Mesothelial cell of epicardium (in vitro differentiated cells): Measurements from ENCODE around the gene NLRP1. TPM values are rescaled to one million over a fixed set of nuclear protein-coding genes. Genes with fewer than 3 reads are reported as not detected.

Experiments used
- DNase-seq, 2 experiments: peaks; one replicate each; pipeline ENCODE4 v3.0.0; 2021; ENCODE audit warnings: low spot score in 2 of 2; ENCODE audit not compliant: unreplicated experiment in 2 of 2
- H3K27ac Mint-ChIP-seq: 2 replicates; pipeline ENCODE4 v1.8.0; 2021; ENCODE audit warnings: mixed read lengths
- H3K27me3 Mint-ChIP-seq: 2 replicates; pipeline ENCODE4 v1.8.0; 2021; ENCODE audit warnings: low read depth, mixed read lengths
- H3K36me3 Mint-ChIP-seq: 2 replicates; pipeline ENCODE4 v1.8.0; 2021; ENCODE audit warnings: mixed read lengths
- H3K4me1 Mint-ChIP-seq: 2 replicates; pipeline ENCODE4 v1.8.0; 2021; ENCODE audit warnings: mixed read lengths
- H3K4me3 Mint-ChIP-seq: 2 replicates; pipeline ENCODE4 v1.8.0; 2021; ENCODE audit warnings: mild to moderate bottlenecking, moderate library complexity, mixed read lengths
- H3K9me3 Mint-ChIP-seq: 2 replicates; pipeline ENCODE4 v1.8.0; 2021; ENCODE audit warnings: mixed read lengths
- total RNA-seq: library from RNA; stranded (reverse); gene quantifications from 3 replicates; pipeline ENCODE4 v1.2.1, GENCODE V29; 2021
- TF ChIP-seq, protein P1 (sequence below): fragments of 200-600 bp; sonication (generic); IDR thresholded peaks from one replicate; pipeline ENCODE4 v1.5.0; 2021; ENCODE audit warnings: antibody characterized with exemption; ENCODE audit not compliant: unreplicated experiment

Gene NLRP1
- total RNA-seq, 1 donor from 2014 or later, result 37.1 TPM

- Mint-ChIP-seq H3K4me1 (no peaks in the 10 kb centered on the region), H3K4me3 (no peak overlapping the region), H3K27me3 (peaks cover 8% of the 10 kb centered on the region), H3K36me3 (no peaks in the 10 kb centered on the region), H3K9me3 (no peaks in the 10 kb centered on the region), H3K27ac (no peak overlapping the region)
- TF ChIP-seq, protein P1, sequence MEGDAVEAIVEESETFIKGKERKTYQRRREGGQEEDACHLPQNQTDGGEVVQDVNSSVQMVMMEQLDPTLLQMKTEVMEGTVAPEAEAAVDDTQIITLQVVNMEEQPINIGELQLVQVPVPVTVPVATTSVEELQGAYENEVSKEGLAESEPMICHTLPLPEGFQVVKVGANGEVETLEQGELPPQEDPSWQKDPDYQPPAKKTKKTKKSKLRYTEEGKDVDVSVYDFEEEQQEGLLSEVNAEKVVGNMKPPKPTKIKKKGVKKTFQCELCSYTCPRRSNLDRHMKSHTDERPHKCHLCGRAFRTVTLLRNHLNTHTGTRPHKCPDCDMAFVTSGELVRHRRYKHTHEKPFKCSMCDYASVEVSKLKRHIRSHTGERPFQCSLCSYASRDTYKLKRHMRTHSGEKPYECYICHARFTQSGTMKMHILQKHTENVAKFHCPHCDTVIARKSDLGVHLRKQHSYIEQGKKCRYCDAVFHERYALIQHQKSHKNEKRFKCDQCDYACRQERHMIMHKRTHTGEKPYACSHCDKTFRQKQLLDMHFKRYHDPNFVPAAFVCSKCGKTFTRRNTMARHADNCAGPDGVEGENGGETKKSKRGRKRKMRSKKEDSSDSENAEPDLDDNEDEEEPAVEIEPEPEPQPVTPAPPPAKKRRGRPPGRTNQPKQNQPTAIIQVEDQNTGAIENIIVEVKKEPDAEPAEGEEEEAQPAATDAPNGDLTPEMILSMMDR, result no peak
- DNase-seq, result no peak
These were observed 74.8 kb downstream of the NLRP1 start for GRCh38 chr17:5509482-5509881.

DNA sequence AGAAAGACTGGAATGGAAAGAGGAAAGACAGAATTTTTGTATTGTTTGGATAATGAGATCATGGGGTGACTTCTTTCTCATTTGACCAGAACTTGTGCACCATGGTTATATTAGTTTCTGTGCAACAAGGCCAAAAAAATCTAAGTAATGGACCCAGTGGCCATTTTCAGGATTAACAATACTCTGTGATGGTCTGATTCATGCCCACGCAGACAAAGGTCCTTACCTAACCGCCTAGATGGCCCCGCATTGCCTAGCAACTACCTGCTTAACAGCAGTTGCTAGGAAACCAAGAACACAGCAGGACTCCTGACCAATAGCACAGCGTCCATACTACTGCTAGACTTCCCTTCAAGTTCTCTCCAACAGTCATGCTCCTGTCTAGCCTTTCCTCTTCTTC, 75.5 kb downstream of the NLRP1 start:
- TF ChIP-seq, protein P1, result no peak
- no peak overlapping the region for H3K27ac Mint-ChIP-seq
- H3K4me1 Mint-ChIP-seq, result no peaks in the 10 kb centered on the region
- H3K4me3 Mint-ChIP-seq, result no peak overlapping the region
- peaks cover 6% of the 10 kb centered on the region for H3K27me3 Mint-ChIP-seq
- H3K36me3 Mint-ChIP-seq, result no peaks in the 10 kb centered on the region
- no peaks in the 10 kb centered on the region for H3K9me3 Mint-ChIP-seq
- DNase-seq, result no peak

GRCh38 chr17:5506307-5506706, 78.0 kb downstream of the NLRP1 start:
- Mint-ChIP-seq H3K27ac (no peak overlapping the region), H3K36me3 (no peaks in the 10 kb centered on the region), H3K27me3 (peaks cover 2% of the 10 kb centered on the region), H3K4me1 (peaks cover 4% of the 10 kb centered on the region), H3K4me3 (no peak overlapping the region), H3K9me3 (no peaks in the 10 kb centered on the region)
- no peak for DNase-seq
- TF ChIP-seq, protein P1, result no peak

DNA sequence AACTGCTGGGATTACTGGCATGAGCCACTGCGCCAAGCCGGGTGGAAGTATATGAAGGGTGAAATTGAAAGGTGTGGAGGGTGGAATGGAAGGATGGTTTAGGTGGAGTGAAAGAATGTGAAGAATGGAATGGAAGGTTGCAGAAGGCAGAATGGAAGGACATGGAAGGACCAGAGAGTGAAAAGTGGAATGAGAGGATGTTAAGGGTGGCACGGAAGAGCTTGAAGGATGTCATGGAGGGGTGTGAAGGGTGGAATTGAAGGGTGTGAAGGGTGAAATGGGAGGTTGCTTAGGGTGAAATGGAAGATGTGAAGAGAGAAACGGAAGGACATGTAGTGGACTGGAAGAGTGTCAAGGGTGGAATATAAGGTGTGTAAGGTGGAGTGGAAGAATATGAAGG, 81.8 kb downstream of the NLRP1 start:
- no peak for DNase-seq
- no peak overlapping the region for H3K4me3 Mint-ChIP-seq
- TF ChIP-seq, protein P1, result no peak
- H3K27ac Mint-ChIP-seq, result no peak overlapping the region
- peaks cover 9% of the 10 kb centered on the region for H3K36me3 Mint-ChIP-seq
- H3K9me3 Mint-ChIP-seq, result peaks cover 4% of the 10 kb centered on the region
- peaks cover 22% of the 10 kb centered on the region for H3K4me1 Mint-ChIP-seq
- peaks cover 5% of the 10 kb centered on the region for H3K27me3 Mint-ChIP-seq

- peaks cover 8% of the 10 kb centered on the region for H3K27me3 Mint-ChIP-seq
- H3K36me3 Mint-ChIP-seq, result peaks cover 11% of the 10 kb centered on the region
- H3K4me1 Mint-ChIP-seq, result peaks cover 22% of the 10 kb centered on the region
- TF ChIP-seq, protein P1, result no peak
- H3K4me3 Mint-ChIP-seq, result peak overlapping the region; percentile 97
- peaks cover 4% of the 10 kb centered on the region for H3K9me3 Mint-ChIP-seq
- DNase-seq, result no peak
- H3K27ac Mint-ChIP-seq, result peak overlapping the region; percentile 55
These were observed 82.6 kb downstream of the NLRP1 start for GRCh38 chr17:5501685-5502084.
